Measurements from ENCODE around the gene TSEN2.
"Not testable (repeated sequence)": the region's sequence is repeated elsewhere in the genome, so short reads cannot be mapped to it uniquely, and the experiment has no call there.

Gene TSEN2

GRCh38 chr3:12472796-12473195 is 11.5 kb upstream of the TSEN2 start:
- no peak for DNase-seq

DNA sequence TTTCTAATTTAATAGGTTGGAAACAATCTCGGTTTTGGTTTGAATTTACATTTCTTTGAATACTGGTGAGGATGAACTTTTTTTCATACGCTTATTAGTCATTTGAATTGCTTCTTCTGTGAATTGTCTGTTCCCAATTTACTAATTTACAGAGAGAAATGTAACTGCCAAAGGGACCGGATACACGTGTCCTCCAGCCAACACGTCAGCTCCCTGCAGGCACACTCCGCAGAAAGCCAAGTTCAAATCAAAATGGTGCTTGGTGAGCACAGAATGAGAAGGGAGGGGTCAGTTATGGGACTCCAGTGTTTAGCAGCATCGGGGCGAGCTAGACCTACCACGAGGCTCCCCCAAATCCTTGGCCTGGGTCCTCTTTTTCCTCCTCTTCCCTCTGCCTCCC is 10.8 kb upstream of the TSEN2 start:
- DNase-seq, result no peak

DNA sequence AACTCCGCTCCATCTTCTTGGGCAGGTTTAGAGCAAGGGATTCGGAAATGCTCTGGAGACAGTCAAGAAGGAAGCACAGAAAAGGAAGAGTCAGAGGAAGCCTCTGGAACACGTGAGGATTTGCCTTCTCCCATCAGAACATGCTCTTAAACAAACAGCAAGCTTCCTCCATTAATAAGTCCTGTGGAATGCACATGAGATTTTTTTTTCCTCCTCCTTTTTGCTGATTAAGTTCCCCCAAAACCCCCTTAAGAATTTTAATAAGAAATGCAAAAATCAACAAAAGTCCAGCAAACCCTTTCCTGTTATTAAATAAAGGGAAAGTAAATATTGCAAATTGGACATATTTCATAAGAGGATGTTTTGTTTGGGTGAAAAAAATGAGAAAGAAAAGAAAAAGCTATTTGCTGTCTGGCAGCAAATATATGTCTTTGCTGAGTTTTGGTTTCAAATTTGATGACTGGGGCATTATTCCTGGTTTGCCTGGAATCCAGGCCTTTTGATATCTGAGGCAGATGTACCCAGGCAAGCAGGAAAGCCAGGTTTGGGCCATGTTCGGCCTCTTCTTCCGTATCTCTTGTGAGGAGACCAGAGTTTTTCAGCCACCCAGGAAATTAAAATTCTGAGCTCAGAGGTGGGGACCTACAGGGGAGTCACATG is 7.9 kb upstream of the TSEN2 start:
- peak; percentile 26 to 65 (median 52) for DNase-seq

GRCh38 chr3:12477256-12477655 is 7.0 kb upstream of the TSEN2 start:
- no peak for DNase-seq

- no peak for DNase-seq
These were observed 6.0 kb upstream of the TSEN2 start for GRCh38 chr3:12478326-12478725.

DNA sequence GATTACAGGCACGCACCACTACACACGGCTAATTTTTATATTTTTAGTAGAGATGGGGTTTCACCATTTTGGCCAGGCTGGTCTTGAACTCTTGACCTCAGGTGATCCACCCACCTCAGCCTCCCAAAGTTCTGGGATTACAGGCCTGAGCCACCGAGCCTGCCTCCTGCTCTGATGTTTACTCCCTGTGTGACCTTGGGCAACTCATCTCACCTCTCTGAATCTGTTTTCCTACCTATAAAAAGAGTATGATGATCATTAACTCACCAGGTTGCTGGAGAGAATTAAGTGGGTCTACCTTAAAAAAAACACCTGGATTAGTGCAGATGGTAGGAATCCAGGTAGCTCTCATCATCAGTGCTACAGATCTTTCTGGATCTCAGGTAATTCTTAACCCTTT is 5.1 kb upstream of the TSEN2 start:
- not testable (repeated sequence) for DNase-seq

- DNase-seq, result peak; percentile 59 to 77 (median 68)
These were observed 4.3 kb upstream of the TSEN2 start for GRCh38 chr3:12479919-12480427.

DNA sequence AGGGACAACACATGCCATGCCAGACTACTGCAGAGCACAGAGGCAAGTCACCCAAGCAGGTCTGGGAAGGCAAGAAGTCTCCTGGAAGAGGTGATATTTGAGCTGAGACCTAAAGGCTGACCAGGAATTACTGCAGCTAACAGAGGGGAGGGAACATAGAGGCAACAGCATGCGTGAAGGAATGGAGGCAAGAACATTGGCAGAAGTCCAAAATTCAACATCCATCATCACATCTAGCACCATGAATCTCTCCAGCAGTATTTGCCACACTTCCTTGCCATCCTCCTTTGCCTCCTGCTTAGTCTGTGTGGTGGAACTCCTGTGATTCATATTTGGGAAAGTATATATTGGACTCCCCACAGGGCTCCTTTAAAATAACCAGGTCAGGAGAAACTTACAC is 870 bp upstream of the TSEN2 start:
- DNase-seq, result no peak

DNA sequence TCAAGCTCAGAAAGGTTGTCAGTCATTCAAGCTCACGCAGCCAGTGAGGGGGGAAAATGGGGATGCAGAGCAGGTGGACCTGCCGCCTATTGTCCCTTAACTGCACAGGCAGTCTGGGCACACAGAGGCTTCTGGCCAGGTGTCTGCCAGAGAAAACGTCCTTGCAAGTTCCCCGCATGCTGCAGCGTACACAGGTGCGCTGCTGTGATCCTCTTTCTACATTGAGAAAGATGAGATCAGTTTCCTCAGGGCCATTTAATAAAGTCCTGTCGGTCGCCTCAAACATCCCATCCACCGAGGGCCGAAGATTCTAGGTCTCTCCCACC is 445 bp upstream of the TSEN2 start:
- DNase-seq, result no peak

DNA sequence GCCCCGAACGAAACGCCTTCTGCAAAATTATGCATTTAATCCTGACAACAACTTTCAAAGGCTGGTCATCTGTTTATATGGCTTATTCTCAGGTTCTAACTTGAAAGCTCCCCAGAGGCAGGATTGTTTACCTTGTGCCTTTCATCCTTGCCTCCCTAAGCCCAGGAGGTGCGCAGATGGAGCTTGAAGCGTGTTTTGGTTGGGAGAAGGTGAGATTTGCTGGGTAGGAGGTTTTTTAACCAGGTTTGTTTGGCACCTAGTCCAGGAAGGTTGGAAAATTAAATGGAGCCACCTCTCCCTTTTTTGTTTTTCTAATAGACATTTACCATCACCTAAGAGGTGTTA is 675 bp downstream of the TSEN2 start:
- no peak for DNase-seq

- no peak for DNase-seq
These were observed 1.7 kb downstream of the TSEN2 start for GRCh38 chr3:12486001-12486400.

- peak; percentile 48 to 60 (median 53) for DNase-seq
These were observed 2.6 kb downstream of the TSEN2 start for GRCh38 chr3:12486916-12487315.

GRCh38 chr3:12487336-12487735 is 3.1 kb downstream of the TSEN2 start:
- no peak for DNase-seq

DNA sequence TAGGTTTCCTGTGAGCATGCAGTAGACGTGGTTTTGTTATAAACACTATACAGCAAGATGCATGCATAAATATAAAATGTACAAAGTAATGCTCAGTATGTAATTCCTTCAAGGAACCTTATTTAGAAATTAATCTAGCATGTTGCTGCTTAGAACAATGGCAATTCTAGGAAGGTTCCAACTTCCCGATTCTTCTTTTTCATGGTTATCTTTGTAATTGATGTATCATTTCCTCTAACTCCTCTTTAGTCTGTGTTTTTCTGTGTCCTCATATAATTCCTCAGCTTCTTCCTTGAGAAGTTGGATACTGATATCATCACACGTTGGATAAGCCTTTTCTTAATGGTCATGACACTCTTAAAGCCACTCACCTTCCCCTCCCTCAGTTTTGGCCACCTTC is 3.5 kb downstream of the TSEN2 start:
- DNase-seq, result peak in 2 of 3 donors; percentile 33 to 41

DNA sequence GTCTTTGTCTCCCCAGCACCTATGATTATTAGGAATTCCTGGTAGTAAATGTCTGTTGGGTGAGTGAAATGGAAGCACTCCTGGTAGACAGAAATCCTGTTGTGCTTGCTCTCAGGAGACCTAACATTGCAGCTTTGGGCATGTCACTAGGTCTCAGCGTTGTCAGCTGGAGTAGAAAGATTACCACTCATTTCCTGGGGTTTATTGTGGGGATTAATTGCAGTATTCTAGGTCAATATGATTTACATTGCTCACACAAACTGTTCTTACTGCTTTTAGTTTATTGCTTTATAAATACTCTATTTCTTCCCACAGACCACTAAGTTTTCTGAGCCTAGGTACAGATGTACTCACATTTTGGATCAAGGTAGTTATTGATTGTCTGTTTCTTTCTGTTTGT is 5.1 kb downstream of the TSEN2 start:
- DNase-seq, result no peak

DNA sequence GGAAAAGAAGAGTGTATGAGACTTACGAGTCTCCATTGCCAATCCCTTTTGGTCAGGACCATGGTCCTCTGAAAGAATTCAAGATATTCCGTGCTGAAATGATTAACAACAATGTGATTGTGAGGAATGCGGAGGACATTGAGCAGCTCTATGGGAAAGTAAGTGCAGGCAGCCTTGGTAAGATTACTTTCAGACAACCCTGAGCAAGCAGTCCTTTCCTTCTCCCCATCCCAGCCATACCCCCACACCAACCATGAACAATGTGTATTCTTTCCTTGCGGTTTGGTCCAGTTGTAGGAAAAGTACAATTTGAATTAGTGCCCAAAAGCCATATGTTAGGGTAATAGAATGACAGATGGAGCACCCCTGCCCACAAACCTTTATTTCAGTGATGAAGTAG is 5.6 kb downstream of the TSEN2 start:
- no peak for DNase-seq

GRCh38 chr3:12490547-12490946 is 6.3 kb downstream of the TSEN2 start:
- no peak for DNase-seq

- DNase-seq, result no peak
These were observed 11.6 kb downstream of the TSEN2 start for GRCh38 chr3:12495749-12496452.

DNA sequence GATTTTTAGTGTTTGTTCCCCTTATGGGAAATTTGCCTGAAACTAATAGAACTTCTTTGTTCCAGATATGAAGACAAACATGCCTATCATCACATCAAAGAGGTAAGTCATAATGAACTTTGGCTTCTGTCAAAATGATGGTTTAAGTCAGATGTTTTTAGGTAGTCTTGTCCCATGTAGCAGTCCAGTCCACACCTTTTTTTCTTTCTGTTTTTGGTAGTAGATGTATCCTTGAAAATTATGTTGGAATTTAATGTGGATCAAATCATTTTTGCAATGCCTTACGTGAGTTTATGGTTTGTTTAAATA is 12.1 kb downstream of the TSEN2 start:
- DNase-seq, result no peak

GRCh38 chr3:12499474-12499873 is 15.2 kb downstream of the TSEN2 start:
- DNase-seq, result no peak

- DNase-seq, result no peak
These were observed 17.2 kb downstream of the TSEN2 start for GRCh38 chr3:12501360-12502020.

DNA sequence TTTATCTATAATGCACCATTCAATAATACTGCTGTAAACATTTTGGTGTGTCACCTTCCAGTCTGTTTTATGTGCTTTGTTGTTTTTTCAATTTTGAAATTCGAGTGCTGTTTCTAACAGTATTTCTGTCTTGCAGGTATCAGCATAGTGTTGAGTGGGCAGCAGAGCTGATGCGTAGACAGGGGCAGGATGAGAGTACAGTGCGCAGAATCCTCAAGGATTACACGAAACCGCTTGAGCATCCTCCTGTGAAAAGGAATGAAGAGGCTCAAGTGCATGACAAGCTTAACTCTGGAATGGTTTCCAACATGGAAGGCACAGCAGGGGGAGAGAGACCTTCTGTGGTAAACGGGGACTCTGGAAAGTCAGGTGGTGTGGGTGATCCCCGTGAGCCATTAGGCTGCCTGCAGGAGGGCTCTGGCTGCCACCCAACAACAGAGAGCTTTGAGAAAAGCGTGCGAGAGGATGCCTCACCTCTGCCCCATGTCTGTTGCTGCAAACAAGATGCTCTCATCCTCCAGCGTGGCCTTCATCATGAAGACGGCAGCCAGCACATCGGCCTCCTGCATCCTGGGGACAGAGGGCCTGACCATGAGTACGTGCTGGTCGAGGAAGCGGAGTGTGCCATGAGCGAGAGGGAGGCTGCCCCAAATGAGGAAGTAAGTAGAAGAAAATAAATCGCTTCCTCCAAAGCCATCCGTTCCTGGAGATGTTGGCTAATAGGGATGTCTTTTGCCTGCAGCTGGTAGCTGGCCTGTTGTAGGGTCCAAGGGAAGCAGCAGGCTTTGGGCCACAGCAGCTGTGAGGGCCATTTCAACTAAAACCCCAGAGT is 19.1 kb downstream of the TSEN2 start:
- peak; percentile 60 to 63 (median 61) for DNase-seq

DNA sequence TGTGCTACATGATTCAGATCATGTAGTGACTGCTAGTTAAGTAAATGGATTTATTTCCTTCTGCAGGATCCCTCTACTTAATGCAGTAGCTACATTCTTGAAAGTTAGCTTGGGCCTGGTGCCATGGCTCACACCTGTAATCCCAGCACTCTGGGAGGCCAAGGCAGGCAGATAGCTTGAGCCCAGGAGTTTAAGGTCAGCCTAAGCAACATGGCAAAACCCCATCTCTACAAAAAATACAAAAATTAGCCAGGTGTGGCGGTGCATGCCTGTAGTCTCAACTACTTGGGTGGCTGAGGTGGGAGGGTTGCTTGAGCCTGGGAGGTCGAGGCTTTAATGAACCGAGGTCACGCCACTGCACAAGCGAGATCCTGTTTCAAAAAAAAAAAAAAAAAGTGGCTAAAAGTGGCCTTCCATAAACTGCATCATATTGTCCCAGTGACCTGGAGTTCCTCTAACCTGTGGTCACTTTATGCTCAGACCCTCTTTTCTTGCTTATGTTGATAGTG is 22.0 kb downstream of the TSEN2 start:
- DNase-seq, result no peak
